ENCODE measurements around the gene PLEKHD1.

Gene PLEKHD1

DNA sequence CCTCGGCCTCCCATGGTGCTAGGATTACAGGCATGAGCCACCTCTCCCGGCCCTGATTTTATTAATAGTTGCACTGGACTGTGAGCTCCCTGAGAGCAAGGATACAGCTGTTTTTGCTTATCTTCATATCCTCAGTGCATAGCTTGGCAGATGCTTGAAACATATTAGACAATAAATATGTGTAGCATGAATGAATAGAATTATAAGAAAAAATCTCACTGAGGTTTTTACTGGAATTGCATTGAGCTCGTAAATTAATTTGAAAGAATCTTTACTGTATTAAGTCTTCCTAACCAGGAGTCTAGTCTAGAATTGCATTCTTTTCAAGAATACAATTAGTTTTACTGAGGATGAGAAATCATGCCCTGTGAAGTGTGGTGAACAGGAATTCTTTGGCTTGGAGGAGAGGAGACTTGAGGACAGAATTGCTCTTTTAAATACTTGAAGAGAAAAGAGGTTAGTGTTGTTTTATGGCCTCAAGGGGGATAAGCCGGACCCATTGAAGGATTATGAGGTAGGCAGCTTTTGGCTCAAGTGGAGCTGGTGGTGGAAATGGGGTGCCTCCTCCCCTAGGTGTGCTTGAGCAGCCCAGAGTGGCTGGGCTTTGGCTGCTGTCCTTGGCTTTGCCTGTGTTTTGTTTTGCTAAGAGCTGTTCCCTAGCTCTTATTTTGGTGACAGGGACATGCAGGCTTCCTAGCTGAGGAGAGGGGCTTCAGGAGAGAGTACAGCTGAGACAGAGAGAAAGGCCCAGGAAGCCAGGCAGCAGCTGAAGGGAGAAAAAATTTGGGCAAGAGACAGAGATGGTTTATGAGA is 34.0 kb downstream of the PLEKHD1 start:
- DNase-seq (ENCODE audit: low read depth), result no peak

DNA sequence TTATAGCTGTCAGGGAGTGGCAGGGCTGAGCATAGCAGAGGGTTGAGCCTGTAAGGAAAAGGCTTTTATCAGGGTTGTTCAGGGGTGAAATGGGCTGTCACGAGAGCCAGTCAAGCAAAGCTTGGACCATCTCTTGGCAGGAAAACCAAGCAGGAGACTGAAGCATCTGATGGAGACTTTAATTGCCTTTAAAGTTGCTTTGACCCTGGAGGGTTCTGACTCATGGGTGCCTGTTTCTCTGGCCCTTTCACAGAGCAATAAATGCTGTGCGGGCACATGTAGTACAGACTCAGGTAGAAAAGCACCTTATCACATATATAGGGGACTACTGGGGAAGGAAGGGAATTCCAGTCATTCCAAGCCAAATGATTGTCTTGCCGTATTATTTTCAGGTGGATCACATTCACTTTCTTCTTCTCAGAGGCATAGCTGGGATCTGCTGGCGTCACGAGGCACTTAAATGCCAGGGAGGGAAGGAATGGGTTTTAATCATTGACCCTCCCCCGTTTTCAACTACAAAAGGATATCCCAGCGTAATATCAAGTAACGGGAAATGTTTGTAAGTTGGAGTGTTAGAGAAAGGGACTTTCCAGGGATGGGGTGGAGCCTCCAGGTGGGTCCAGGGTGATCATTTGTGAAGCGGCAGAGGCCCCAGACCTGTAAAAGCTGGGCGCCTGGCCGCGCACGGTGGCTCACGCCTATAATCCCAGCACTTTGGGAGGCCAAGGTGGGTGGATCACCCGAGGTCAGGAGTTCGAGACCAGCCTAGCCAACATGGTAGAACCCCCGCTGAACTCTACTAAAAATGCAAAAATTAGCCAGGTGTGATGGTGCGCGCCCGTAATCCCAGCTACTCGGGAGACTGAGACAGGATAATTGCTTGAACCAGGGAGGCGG is 34.9 kb downstream of the PLEKHD1 start:
- DNase-seq (ENCODE audit: low read depth), result no peak

- no peak for DNase-seq (ENCODE audit: low read depth)
These were observed 37.5 kb downstream of the PLEKHD1 start for GRCh38 chr14:69522026-69522425.

DNA sequence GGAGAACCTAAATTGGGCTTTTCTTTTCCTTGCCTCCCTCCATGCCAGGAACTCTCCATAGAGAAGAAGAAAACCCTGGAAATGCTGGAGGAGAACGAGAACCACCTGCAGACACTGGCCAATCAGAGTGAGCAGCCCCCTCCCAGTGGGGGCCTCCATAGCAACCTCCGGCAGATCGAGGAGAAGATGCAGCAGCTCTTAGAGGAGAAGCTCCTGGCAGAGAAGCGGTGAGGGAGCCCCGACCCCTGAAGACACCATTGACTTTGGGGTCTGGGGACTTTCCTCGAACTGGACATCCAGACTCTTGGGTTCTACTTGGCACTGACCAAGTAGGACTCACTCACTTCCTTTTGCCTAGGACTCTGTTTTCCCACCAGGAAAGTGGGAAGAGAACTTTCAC is 41.4 kb downstream of the PLEKHD1 start:
- no peak for DNase-seq (ENCODE audit: low read depth)

GRCh38 chr14:69527635-69528034 is 43.1 kb downstream of the PLEKHD1 start:
- DNase-seq (ENCODE audit: low read depth), result no peak

DNA sequence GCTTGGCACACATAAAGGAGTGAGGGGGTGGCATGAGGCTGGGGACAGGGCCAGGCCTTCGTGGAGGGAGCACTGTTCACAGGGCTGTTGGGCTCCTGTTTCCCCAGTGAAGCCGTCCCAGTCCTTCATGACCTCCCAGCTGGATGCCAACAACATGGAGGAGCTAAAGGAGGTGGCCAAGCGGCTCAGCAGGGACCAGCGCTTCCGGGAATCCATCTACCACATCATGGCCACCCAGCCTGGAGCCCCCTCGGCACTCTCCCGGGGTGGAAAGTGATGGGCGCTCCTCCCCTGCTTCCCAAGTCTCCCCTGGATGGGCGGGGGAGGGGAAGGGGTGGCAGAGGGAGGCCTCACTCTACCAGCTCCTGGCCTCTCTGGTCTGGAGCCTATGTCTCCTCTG is 43.6 kb downstream of the PLEKHD1 start:
- DNase-seq (ENCODE audit: low read depth), result no peak

DNA sequence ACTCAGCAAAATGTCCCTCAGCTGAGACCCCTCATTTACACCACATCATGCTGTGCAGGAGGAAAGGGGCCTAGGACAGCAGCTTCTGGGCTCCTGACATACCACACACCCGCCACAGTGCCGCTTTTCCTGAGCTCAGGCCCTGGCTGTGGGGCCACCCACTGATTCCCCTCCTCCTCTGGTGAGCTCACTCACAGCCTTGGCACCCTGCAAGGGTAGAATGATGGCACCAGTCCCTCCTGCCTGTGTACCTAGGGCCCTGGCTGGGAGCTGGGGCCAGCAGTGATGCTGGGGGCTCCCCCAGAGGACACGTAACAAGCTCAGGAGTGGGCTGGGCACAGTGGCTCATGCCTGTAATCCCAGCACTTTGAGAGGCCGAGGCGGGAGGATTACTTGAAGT is 44.4 kb downstream of the PLEKHD1 start:
- no peak for DNase-seq (ENCODE audit: low read depth)

DNA sequence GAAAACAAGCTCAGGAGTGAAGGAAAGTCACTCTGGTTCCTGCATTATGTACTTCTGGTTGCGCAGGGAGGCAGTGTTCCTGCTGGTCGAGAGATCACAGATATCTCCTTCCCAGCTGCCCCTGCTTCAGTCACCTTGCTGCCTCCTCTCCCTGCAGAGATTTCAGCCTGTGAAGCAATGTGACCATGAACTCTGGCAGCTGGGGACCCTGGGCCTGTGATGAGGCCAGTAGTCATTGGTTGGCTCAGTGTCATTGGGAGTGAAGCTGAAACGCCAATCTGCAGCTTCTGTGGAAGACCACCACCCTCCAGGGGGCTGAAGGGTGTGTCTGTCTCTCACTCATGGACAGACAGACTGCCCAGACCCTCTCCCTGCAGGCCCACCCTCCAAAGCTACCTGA is 45.0 kb downstream of the PLEKHD1 start:
- DNase-seq (ENCODE audit: low read depth), result no peak

GRCh38 chr14:69530095-69530494 is 45.6 kb downstream of the PLEKHD1 start:
- DNase-seq (ENCODE audit: low read depth), result no peak

- no peak for DNase-seq (ENCODE audit: low read depth)
These were observed 46.6 kb downstream of the PLEKHD1 start for GRCh38 chr14:69531135-69531534.

- no peak for DNase-seq (ENCODE audit: low read depth)
These were observed 48.2 kb downstream of the PLEKHD1 start for GRCh38 chr14:69532561-69533340.

- DNase-seq (ENCODE audit: low read depth), result no peak
These were observed 50.8 kb downstream of the PLEKHD1 start for GRCh38 chr14:69535230-69535848.

DNA sequence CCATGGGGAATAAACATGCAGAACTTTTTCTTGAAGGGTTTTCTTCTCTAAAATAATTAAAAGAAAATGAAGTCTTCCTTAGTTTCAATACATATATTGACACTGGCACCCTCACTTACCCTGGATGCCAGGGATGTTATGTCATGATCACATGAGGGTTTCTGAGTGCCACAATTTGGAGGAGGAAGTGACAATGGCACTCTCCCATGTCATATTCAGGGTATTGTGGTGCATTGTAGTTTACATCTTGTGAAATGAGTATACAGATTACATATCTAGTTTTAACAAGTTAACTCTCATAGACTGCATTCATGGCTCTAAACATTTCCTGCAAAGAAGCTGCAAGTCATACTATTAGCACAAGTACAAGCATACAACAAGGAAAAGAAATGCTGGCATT is 52.4 kb downstream of the PLEKHD1 start:
- no peak for DNase-seq (ENCODE audit: low read depth)

- DNase-seq (ENCODE audit: low read depth), result no peak
These were observed 53.4 kb downstream of the PLEKHD1 start for GRCh38 chr14:69537900-69538299.

DNA sequence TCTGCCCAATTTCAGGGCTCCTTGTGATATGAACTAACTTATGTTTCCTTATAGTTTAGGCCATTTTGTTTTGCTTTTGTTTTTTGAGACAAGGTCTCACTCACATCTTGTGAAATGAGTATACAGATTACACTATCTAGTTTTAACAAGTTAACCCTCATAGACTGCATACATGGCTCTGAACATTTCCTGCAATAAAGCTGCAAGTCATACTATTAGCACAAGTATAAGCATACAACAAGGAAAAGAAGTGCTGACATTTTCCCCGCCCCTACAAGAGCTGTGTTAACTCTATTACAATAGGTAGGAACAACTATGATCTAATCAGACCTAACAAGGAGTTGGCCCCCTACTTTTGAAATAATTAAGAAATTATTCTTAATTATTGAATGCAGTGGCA is 54.2 kb downstream of the PLEKHD1 start:
- DNase-seq (ENCODE audit: low read depth), result no peak

DNA sequence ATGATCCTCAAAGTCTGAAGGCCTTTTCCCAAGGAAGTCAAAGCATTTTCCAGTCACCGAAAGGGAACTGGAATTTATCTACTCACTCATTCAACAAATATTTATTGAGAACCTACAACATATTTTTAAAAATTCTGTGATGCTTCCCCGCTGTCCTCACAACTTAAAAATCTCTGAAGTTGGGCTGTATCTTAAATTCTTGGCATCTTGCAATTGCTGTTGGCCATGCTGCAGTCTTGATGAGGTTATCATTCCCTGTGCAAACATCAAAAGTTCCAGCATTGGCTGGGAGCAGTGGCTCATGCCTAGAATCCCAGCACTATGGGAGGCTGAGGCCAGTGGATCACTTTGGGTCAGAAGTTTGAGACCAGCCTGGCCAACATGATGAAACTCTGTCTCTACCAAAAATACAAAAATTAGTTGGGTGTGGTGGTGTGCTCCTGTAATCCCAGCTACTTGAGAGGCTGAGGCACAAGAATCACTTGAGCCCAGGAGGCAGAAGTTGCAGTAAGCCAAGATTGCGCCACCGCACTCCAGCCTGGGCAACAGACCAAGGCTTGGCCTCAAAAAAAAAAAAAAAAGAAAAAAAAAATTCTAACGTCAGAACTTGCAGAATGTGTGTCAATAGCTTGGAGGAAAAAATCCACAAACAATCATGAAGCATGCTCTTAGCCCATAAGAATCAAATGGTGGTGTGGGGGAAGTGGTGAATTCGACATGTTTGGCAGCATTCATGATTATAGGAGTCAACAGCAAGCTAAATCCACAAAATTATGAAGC is 55.3 kb downstream of the PLEKHD1 start:
- no peak for DNase-seq (ENCODE audit: low read depth)

GRCh38 chr14:69540654-69541335 is 56.3 kb downstream of the PLEKHD1 start:
- no peak for DNase-seq (ENCODE audit: low read depth)

GRCh38 chr14:69542311-69542710 is 57.8 kb downstream of the PLEKHD1 start:
- DNase-seq (ENCODE audit: low read depth), result no peak

- no peak for DNase-seq (ENCODE audit: low read depth)
These were observed 59.0 kb downstream of the PLEKHD1 start for GRCh38 chr14:69543341-69544115.

All from activated T-helper 1 cell treated with Interleukin-2 at 50 U/mL for 16 hours (primary cell).